K562 treated with DMSO at 1 percent for 24 hours (cell line): ENCODE measurements around the gene CCND2. TPM values are rescaled to one million over a fixed set of nuclear protein-coding genes. Genes with fewer than 3 reads are reported as not detected.

Experiments
- total RNA-seq: library from RNA; unstranded; fragments of 300-600 nt; gene quantifications from 2 replicates; pipeline ENCODE4 v1.2.3, GENCODE V29; 2022; ENCODE audit warnings: low read depth; ENCODE audit not compliant: insufficient read depth

Gene CCND2
- total RNA-seq, result 13.7 and 14.0 TPM in 2 replicates

GRCh38 chr12:4273652-4274395, at the start of gene CCND2:
TSS of gene CCND2 (plus strand) at chr12:4273762. CDS start at chr12:4274041, 279 bp downstream.

GRCh38 chr12:4320853-4321701, 47.5 kb downstream of the CCND2 start, which contains the start of gene TIGAR:
TSS of gene TIGAR (plus strand) at chr12:4321213. CDS start at chr12:4321272, 59 bp downstream.

Other genes starting within 250 kb of the CCND2 start
- gene TIGAR, start 47.5 kb downstream of the CCND2 start, total RNA-seq, result 0.32 and 1.4 TPM in 2 replicates
- not detected in 2 replicates for gene FGF23, start 106.0 kb downstream of the CCND2 start, total RNA-seq
- gene FGF6, start 172.1 kb downstream of the CCND2 start, total RNA-seq, result not detected in 2 replicates